C4-2B (cell line): Measurements from ENCODE around the gene RAB11FIP5.

ENCODE experiments used
- CTCF ChIP-seq: fragments of 450-650 bp; conservative IDR thresholded peaks from 2 replicates; pipeline ENCODE4 v1.5.1; 2017; ENCODE audit warnings: mild to moderate bottlenecking
- ZFX ChIP-seq: fragments of 450-650 bp; IDR thresholded peaks from 2 replicates; pipeline ENCODE4 v1.6.1; 2017

DNA sequence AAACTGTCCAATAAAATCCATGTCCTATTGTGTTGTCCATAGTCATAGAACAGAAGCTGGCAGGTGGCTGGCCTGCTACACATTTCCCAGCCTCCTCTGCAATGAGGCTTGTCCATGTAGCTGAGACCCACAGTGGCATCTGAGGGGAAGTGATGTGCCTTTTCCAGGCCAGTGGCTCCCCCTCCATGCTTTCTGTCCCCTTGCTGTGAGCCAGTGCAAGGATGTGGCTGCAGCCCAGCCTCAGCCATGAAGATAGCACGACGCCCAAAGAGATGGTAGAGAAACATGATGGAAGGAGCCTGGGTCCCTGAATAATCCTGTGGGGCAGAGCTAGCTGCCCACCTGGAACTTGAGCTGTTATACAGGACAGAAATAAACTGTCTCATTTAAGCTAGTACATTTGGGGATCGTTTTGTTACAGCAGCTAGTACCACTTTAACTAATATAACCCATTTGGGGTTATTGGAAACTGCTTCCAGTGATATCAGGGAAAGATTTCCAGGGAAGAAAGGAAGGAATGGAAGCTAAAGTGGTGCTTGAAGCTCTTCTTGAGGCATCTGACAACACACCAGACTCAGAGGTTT, 81.6 kb downstream of the RAB11FIP5 start:
- no peak for TF ChIP-seq CTCF
- no peak for TF ChIP-seq ZFX
